GM19468 (cell line): Measurements from ENCODE around the gene FYN.

Source experiments
- ATAC-seq: cut with Tn5 transposase; IDR thresholded peaks from one replicate; pipeline ENCODE4 v1.9.1; 2021; ENCODE audit warnings: mild to moderate bottlenecking, moderate library complexity, moderate number of reproducible peaks; ENCODE audit not compliant: unreplicated experiment; ENCODE audit errors: extremely low read depth

The FYN gene

GRCh38 chr6:111857674-111858337 lies 15.4 kb downstream of the FYN start:
- no peak for ATAC-seq

- ATAC-seq, result no peak
Measured at GRCh38 chr6:111855753-111856152, 17.5 kb downstream of the FYN start.

GRCh38 chr6:111854683-111855082 lies 18.6 kb downstream of the FYN start:
- no peak for ATAC-seq

GRCh38 chr6:111852725-111853124 lies 20.5 kb downstream of the FYN start:
- no peak for ATAC-seq

- no peak for ATAC-seq
Measured at GRCh38 chr6:111850295-111850937, 22.8 kb downstream of the FYN start.

- no peak for ATAC-seq
Measured at GRCh38 chr6:111849298-111849697, 24.0 kb downstream of the FYN start.

- ATAC-seq, result no peak
Measured at GRCh38 chr6:111848262-111848812, 24.9 kb downstream of the FYN start.

GRCh38 chr6:111846492-111847409 lies 26.5 kb downstream of the FYN start:
- no peak for ATAC-seq

GRCh38 chr6:111846066-111846465 lies 27.2 kb downstream of the FYN start:
- ATAC-seq, result no peak

GRCh38 chr6:111845441-111845871 lies 27.8 kb downstream of the FYN start:
- ATAC-seq, result peak; percentile 22

GRCh38 chr6:111844921-111845320 lies 28.3 kb downstream of the FYN start:
- ATAC-seq, result no peak

- no peak for ATAC-seq
Measured at GRCh38 chr6:111844376-111844775, 28.9 kb downstream of the FYN start.

- no peak for ATAC-seq
Measured at GRCh38 chr6:111843347-111844147, 29.7 kb downstream of the FYN start.

GRCh38 chr6:111842891-111843290 lies 30.4 kb downstream of the FYN start:
- ATAC-seq, result no peak

- no peak for ATAC-seq
Measured at GRCh38 chr6:111842271-111842822, 30.9 kb downstream of the FYN start.

- no peak for ATAC-seq
Measured at GRCh38 chr6:111841822-111842221, 31.4 kb downstream of the FYN start.

- ATAC-seq, result no peak
Measured at GRCh38 chr6:111840803-111841202, 32.4 kb downstream of the FYN start.

- ATAC-seq, result no peak
Measured at GRCh38 chr6:111838749-111839484, 34.3 kb downstream of the FYN start.
